ENCODE measurements around the gene IL12B. TPM values are rescaled to one million over a fixed set of nuclear protein-coding genes. Genes with fewer than 3 reads are reported as not detected.
A peak's percentile ranks its signal among the peaks of the same experiment; 100 is the strongest.

Gene IL12B
- total and polyA plus RNA-seq, 9 donors: not detected

DNA sequence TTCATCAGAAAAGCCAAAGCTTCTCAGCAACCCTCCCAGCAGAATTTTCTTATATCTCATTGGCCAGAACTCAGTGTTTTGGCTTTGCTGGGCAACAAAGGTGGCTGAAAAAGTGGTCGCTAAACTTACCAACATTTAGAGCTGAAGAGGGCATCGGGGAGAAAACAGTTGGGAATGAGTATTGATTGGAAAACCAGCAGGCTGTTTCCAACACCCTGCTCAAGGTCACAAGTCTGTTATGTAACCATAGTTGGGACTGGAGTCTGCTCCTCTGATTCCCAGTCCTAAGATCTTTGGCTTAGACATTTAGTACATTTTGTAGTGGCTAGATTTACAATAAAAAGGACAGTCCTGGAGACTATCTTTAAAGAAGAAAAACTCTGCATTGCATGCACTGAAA, 17.1 kb downstream of the IL12B start:
- H3K4me3 ChIP-seq: no peak overlapping the region
- TF ChIP-seq CTCF (IDR thresholded peaks at IDR 0.05): no peak
- no peak for TF ChIP-seq POLR2A (IDR thresholded peaks at IDR 0.05)
- TF ChIP-seq EP300 (IDR thresholded peaks at IDR 0.05): no peak
- no peak for DNase-seq
- no peaks in the 10 kb centered on the region for H3K36me3 ChIP-seq
- H3K4me1 ChIP-seq (ENCODE audit: insufficient read depth): no peaks in the 10 kb centered on the region
- no peak overlapping the region for H3K27ac ChIP-seq
- intact Hi-C loops (cut with DNase I): no loop called here
- no peaks in the 10 kb centered on the region for H3K9me3 ChIP-seq
- 63 to 73% (median 67%) methylated on average over 2 of the region's 2 CpGs for WGBS, 3 donors
- H3K27me3 ChIP-seq: no peaks in the 10 kb centered on the region

DNA sequence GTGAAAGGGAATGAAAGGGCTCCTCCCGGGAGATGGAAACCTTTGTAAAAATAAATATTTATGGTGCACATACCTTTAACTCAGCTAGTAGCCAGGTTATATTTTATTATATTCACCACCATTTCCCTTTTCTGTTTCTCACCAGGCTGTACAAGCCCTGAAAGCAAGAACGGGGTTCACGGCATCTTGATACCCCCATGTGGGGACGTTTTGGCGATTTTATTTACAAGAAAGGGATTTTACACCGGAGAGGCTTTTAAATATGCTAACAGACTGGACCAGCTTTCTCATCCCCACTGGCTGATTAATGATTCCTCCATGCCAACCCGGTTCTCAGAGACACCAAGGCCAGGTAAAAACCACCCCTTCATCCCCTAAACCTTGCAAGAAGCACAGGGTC, 19.2 kb downstream of the IL12B start:
- Histone ChIP-seq H3K27ac (no peak overlapping the region), H3K27me3 (no peaks in the 10 kb centered on the region), H3K4me1 (ENCODE audit: insufficient read depth) (no peaks in the 10 kb centered on the region), H3K4me3 (no peak overlapping the region), H3K9me3 (no peaks in the 10 kb centered on the region), H3K36me3 (no peaks in the 10 kb centered on the region)
- TF ChIP-seq POLR2A (IDR thresholded peaks at IDR 0.05) (no peak), EP300 (IDR thresholded peaks at IDR 0.05) (no peak), CTCF (IDR thresholded peaks at IDR 0.05) (no peak)
- WGBS, 3 donors: 49 to 56% (median 55%) methylated on average over 7 of the region's 7 CpGs
- no peak for DNase-seq
- intact Hi-C loops (cut with DNase I): no loop called here

- Histone ChIP-seq H3K9me3 (no peaks in the 10 kb centered on the region), H3K27me3 (no peaks in the 10 kb centered on the region), H3K4me1 (ENCODE audit: insufficient read depth) (no peaks in the 10 kb centered on the region), H3K36me3 (no peaks in the 10 kb centered on the region), H3K4me3 (no peak overlapping the region), H3K27ac (no peak overlapping the region)
- peak in 2 of 5 donors; percentile 10 to 46 for DNase-seq
- intact Hi-C loops (cut with DNase I): no loop called here
- WGBS, 3 donors: 5 to 12% (median 8%) methylated on average over 26 of the region's 26 CpGs
- TF ChIP-seq EP300 (IDR thresholded peaks at IDR 0.05) (no peak), POLR2A (IDR thresholded peaks at IDR 0.05) (no peak)
These were observed 19.8 kb downstream of the IL12B start for GRCh38 chr5:159310511-159310910.

DNA sequence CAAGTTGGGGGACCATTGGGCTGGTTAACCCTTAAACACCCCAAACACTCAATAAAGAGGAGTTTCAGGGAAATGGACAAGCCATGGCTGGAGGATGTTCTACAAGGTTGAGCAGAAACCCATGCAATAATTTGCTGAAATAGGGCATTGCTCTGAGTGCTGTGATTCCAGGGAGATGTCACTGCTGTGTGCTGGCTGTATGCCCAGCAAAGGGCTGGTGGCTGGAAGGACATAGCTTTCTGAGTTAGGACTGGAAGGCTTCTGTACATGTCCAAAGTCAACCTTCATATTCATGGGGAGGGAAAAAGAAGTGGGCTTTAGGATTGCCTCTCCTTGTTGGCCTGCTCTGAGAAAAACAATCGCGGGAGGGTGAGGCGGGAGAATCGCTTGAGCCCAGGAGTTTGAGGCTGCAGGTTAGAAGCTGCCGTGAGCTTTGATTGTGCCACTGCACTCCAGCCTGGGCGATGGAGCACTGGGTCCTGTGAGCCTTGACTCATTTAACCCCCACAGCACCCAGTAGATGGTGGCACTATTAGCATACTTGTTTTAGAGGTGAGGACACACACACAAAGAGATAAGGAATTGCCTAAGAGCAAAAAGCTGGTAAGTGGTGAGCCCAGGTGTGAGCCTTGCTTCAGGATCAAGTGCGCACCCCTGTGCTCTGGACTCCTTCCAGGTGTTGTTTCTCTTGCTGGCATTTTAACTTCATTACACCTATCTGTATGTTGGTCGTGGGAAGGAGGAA, 20.4 kb downstream of the IL12B start:
- no peak for DNase-seq
- Histone ChIP-seq H3K4me1 (ENCODE audit: insufficient read depth) (no peaks in the 10 kb centered on the region), H3K36me3 (no peaks in the 10 kb centered on the region), H3K27ac (no peak overlapping the region), H3K27me3 (no peaks in the 10 kb centered on the region), H3K9me3 (no peaks in the 10 kb centered on the region), H3K4me3 (no peak overlapping the region)
- WGBS, 3 donors: 80 to 85% (median 81%) methylated on average over 8 of the region's 8 CpGs
- intact Hi-C loops (cut with DNase I): no loop called here
- TF ChIP-seq EP300 (IDR thresholded peaks at IDR 0.05) (no peak), POLR2A (IDR thresholded peaks at IDR 0.05) (no peak), CTCF (IDR thresholded peaks at IDR 0.05) (no peak)

- no peak for DNase-seq
- intact Hi-C loops (cut with DNase I): no loop called here
- Histone ChIP-seq H3K9me3 (no peaks in the 10 kb centered on the region), H3K27me3 (no peaks in the 10 kb centered on the region), H3K27ac (no peak overlapping the region), H3K36me3 (no peaks in the 10 kb centered on the region), H3K4me3 (no peak overlapping the region), H3K4me1 (ENCODE audit: insufficient read depth) (no peaks in the 10 kb centered on the region)
- TF ChIP-seq POLR2A (IDR thresholded peaks at IDR 0.05): no peak
- no peak for TF ChIP-seq EP300 (IDR thresholded peaks at IDR 0.05)
- TF ChIP-seq CTCF (IDR thresholded peaks at IDR 0.05): no peak
- WGBS, 3 donors: 43 to 61% (median 46%) methylated on average over 5 of the region's 5 CpGs
These were observed 25.2 kb downstream of the IL12B start for GRCh38 chr5:159304961-159305595.
